Activated T-helper 9 cell treated with anti-CD3 and anti-CD28 coated beads, Interleukin-2, amount 50 U/mL, for 16 hours (primary cell): Measurements from ENCODE around the gene EIPR1.

ENCODE experiments used
- DNase-seq: peaks from one replicate; pipeline ENCODE4 v3.0.0-alpha.2; 2020; ENCODE audit warnings: low read depth

EIPR1 gene

DNA sequence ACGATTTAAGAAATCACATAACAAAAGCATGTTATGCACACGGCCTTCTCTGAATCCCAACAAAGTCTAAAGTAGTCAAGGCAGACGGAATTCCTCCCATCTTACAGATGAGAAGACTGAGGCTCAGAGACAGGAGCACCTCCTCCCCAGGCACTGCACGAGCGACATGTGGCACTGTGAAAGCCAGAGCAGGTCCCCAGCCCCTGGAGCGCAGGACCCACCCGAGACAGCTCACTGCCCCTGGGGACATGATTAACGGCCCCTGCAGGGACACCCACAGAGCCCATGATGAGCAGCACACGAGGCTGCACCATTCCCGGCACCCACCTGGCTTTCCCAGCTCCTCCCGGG is 53.6 kb downstream of the EIPR1 start:
- no peak for DNase-seq

DNA sequence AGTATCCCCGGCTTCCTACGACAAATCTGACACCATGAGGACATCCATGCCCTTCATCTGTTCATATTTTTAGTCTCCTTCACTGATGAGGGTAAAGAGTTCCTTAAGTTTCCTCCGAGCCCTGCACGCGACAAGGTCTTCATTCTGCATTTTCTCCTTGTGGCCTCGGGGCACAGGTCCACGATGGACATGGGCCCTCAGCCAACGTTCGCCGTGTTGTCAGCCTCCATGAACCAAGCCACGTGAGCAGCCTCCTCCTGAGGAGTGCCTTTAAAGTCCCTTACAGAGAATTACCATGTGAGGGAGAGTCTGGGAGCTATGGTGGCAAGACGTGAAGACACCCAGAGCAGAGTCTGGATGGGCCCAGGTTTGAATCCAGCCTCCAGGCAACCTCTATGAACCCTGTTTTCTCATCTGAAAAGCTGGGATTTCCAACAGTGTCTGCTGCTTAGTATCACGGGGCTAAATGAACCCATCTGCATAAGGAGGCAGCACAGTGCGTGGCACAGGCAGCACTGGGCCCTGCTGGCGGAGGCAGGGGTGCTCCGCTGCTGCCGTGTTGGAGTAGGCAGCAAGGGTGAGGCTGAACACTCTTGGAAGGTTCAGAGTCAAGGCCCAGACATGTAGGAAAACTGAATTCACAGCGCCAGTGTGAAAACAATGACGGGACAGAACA is 54.1 kb downstream of the EIPR1 start:
- DNase-seq = no peak

DNA sequence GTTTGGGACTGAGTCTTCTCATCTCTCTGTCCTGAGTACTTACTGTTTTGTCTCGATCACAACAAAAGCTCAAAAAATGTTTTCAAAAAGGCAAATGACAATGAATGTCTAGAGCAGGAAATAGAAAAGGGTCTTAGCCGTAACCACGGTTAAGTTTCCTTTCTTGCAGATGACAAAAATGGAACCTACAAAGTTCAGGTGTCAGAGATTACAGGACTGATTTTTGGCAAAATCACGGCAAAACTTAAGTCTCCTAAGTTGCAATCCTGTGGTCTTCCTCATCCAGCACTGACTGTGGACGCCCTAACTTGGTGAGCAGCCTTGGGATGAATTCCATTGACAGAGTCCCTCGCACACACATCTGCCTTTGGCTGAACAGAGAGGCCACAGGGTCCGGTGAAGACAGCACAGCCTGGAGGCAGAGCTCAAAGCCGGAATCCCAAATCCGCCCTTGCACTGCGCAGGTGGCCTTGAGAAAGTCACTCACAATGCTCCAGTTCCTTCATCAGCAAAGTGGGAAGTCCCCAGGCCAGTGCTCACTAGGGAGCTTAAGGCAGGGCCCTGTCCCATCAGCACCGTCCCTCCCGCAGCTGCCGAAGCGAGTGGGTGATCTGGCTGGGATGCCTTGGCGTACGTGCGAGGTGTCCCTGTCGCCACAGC is 55.2 kb downstream of the EIPR1 start:
- DNase-seq = no peak

DNA sequence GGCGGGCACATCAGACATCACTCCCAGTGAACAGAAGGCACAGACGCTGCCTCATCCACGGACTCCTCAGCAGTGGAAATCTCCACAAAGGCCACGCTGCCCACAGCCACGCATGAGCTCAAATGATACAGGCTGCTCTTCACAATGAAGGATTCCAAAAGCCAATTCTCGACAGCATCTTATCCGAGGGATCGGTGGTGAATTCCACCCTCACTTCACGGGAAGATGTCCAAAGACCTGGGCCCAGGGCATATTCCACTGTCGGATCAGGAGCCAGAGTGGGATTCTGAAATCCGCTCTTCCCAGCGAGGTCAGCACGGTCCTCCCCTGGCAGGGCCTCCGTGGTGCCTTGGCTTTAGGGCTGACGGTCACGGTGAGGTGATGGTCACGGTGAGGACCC is 55.8 kb downstream of the EIPR1 start:
- no peak for DNase-seq

DNA sequence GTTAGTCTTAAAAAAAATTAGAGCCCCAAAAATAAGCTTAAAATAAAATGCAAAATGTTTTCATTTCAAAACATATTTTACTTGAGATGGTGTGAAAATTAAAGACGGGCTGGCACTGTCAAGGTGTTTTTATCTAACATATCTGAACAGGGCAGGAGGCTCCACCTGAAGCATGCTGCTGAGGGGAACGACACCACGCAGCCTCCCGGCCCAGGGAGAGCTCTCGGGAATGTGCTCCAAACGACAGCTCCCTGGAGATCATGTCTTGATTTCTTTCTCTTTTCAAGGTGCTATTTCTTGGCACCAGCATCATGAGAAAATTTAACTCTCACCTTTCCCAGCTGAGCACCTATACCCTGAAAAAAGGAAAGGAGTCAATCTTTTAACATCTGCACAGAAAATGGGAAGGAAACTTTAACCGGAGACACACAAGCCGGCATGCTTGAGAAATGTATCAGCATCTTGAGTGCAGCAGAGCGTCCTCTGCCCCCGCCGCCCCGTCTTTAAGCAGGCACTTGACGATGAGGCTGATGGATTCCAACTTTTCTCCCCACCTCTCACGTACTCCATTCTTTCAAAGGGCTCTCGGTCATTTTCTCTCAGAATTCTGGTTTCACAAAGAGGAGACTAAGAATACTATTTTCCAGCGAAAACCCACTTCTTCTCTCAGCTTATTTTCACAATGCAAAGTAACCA is 56.6 kb downstream of the EIPR1 start:
- DNase-seq = no peak

DNA sequence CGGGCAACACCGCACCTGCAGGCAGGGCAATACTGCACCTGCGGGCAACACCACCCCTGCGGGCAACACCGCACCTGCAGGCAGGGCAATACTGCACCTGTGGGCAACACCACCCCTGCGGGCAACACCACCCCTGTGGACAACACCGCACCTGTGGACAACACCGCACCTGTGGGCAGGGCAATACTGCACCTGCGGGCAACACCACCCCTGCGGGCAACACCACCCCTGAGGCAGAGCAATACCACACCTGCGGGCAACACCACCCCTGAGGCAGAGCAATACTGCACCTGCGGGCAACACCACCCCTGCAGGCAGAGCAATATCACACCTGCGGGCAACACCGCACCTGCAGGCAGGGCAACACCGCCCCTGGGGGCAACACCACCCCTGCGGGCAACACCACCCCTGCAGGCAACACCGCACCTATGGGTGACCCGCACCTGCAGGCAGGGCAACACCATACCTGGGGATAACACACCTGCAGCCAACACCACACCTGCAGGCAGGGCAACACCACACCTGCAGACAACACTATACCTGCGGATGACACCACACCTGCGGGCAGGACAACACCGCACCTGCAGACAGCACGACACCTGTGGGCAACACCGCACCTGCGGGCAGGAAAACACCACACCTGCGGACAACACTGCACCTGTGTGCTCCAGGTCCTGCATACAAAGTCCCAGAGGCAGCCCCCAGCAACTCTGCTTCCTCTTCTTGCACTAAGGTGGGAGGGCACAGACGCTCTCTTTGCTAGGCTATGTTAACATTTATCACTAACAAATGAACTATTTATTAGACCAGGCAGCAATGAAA is 57.7 kb downstream of the EIPR1 start:
- DNase-seq = no peak

DNA sequence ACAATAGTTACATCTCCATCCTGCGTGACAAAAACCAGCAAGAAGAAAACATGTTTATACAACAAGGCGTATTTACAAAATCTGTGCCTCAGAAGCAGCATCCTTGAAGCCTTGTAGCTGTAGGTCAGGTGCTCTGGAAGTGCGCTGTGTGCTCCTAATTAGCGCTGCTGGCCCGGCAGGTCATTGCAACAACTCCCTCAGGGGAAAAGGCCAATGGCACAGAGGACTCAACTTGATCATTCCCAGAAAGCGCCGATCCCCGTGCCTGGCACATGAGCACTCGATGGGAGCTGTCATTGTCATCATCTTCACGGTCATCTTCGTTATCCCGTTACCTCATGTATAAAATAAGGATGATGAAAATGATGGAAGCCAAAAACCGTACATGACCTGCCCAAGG is 58.5 kb downstream of the EIPR1 start:
- DNase-seq = no peak

DNA sequence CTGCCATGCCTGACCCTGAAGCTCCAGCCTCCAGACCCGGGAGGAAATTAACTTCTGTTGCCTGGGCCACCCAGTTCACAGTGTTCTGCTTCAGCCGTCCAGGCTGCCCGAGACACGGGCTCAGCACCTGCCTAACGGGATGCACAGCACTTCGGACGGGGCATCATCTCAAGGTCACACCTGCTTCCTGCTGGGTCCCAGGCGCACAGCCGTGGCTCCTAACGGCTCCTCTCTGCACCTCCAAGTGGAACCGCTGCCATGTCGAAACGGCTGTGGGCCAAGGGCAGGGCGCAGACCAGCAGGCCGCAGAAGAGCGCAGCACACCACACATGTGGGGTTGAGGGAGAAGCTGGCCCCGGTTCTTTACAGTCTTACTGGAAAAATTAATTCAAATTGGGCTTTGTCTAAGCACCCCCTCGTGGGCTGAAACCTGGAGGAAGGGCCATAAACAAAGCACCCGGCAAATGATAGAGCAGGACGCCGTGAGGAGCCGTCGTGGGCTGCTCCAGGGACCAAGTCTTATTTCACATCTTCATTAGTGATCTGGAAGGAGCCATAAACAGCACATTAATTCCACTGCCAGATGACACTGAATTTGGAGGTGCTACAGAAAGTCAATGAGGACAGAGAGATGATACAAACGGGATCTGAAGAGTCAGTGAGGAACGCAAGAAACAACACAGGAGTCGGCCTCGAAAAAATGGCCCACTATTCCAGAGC is 59.6 kb downstream of the EIPR1 start:
- no peak for DNase-seq

DNA sequence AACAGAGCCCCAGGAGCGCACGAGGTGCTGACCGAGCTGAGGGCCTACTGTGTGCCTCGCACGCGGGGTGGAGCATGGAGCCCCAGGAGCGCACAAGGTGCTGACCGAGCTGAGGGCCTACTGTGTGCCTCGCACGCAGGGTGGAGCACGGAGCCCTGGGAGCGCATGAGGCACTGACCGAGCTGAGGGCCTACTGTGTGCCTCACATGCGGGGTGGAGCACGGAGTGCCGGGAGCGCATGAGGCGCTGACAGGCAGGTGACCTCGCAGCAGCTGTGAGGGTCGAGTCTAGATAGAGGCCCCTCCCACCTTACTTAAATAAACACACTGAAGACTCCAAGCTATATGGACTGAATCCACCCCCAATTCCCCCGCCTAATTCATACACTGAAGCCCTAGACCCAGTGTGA is 60.3 kb downstream of the EIPR1 start:
- no peak for DNase-seq

DNA sequence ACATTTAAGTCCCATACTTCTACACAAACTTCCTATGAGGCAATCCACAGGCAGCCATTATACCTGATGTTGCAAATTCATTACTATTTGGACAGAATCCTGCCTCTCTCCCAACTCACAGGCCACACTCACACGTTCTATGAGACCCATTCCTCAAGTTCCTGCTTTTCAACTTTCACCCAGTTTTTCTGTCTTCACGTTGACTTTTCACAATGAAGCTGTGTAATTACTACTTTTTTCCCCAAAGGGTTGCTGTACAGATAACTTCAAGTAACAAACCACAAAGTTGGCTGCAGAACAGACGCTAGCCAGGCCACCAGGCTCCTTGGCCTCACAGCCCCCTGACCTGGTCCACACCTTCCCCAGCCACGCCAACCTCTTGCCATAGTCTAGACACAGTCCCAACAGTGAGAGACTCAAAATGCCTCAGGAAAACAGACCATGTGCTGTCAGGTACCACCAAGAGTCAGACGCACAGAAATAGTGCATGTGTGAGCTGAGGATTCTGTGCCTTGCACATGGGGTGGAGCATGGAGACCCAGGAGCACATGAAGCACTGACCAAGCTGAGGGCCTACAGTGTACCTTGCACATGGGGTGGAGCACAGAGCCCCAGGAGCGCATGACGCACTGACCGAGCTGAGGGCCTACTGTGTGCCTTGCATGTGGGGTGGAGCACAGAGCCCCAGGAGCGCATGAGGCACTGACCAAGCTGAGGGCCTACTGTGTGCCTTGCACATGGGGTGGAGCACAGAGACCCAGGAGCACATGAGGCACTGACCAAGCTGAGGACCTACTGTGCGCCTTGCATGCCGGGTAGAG is 61.0 kb downstream of the EIPR1 start:
- DNase-seq = no peak

DNA sequence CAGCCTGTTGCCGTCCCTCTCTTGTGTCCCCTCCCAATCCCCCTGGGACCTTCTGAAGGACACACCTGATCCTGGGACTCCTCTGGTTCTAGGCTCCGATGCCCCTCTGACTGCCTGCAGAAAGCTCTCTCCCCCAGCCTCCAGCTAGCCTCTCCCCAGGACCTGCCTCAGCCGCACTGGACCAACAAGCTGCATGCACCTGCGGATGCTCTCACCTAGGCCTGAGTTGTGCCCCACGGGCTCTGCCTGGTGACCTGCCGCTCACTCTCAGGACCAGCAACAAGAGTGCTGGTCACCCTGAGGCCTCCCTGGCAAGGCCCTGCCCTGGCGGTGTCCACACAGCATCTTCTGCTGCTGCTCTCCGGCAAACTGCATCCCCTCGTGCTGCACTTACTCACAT is 63.0 kb downstream of the EIPR1 start:
- no peak for DNase-seq

DNA sequence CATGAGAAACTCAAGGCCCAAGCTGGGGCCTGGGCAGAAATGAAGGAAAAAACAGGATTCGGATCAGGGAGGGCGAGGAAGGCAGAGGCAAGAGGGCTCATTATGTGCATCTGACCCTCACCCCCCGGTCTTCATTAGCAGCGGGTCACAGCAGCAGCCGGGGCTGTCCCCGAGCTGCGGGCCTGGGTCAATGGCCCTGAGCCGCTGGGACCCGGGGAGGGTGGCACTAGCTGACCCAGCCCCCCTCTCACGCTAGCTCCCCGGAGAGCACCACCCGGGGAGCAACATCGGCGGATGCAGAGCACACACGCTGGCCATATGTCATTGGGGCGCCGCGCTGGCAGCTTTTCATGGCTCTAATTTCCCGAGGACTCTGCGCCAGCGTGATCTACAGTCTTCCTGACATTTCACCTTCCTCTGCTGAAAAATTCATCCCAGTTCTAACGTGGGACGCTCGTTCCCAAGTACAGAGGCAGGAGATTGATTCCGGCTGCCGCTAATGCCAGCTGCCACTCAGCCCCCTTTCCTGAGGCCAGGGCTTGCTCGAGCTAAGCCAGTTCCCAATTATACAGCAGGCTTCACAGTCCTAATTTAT is 63.7 kb downstream of the EIPR1 start:
- DNase-seq = no peak

DNA sequence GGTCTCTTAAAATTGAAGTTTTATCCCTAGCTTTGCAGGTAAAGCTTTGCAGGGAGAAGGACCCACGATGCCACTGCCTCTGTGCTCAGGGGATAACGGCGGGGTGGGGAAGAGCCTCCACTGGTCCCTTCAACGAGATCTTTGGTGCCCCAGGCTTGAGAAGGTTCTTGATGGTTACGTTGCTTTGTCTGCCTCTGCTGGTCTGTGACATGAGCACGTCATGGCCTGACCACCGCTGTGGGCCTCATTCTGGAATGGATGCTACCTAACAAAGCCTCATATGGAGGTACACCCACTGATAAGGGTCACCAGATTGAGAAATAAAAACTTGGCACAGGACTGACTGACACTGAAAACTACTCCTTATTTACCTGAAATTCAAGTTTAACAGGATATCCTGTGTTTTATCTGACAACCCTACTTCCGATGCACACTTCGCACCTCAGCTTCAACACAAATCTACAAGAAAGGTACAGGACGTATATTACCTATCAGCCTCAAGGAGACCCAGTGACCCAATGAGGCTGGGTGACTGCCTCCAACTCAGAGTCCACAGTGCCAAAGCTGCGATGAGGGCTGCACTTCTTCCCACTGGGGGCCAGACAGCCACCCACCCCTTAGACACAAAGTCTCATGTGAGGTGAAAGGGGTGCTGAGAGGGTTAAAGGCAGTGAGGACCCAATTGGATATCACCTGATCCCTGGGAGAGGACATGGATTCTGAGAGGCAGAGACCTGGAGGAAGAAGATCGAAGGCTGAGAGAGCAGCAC is 64.9 kb downstream of the EIPR1 start:
- no peak for DNase-seq

DNA sequence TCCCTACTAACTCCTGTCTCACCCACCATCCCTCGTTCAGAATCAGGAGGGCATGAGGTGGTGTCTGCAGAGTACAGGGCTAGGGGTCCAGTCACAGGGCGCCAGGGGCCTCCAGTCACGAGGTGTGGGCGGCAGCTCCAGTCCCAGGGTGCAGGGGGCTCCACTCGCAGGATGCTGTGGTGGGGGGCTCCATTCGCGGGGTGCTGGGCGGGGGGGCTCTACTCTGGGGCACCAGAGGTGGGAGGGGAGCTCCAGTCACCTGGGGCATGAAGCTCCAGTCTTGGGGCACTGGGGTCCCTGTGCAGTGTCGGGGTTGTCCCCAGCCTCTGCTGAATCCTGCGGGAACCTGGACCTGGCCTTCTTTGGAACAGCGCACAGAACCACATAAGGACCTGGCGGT is 66.0 kb downstream of the EIPR1 start:
- no peak for DNase-seq

DNA sequence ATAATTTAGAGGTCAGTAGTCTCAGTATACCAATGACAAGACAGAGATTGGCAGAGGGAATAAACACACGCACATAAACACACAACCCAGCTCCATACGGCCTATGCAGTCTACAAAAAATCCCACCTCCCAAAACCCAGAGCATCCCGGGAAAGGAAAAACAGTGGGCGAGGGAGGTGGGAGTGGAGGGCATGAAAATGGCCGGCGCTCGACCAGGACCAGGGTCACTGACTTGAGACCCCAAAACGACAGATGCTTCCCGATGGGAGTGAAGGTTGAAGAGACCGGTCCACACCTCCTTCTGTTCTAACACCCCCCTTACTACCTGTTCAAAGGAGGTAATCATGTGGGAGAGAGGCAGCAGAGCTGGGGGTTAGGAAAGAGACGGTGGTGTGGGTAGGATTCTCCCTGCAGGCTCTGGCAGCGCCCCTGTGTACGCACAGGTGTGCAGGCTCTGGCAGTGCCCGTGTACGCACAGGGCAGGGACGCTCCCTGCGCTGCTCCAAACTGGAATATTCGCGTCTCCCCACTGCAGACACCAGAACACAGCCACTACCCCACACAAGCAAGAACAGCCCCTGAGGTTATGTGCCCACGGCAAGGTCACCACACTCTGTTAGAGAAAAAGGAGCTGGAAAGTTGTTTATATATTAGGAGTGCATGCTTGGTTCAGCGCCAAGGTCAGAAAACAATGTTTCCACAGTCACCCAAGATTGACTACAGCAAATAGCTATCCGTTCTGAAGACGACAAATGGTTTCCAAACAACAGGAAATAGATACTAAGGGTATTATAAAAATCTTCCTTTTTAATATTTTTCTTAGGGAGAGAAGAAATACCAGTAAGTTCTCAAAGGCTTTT is 67.9 kb downstream of the EIPR1 start:
- no peak for DNase-seq

DNA sequence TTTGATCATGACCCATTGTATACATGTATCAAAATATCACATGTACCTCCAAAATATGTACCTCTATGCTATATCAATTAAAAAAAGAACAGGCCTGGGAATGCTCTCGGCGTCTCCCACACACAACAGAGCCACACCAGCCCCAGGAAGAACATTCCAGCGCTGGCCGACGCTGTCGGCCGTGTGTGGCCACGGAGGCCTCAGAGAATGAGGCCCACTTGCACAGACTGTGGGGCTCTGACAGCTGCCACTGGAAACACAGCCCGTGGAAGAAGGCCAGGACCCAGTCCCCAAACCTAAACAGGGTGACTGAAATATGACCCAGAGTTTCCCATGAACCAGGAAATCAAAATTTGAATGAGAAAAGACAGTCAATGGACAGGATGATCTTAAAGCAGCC is 69.7 kb downstream of the EIPR1 start:
- DNase-seq = no peak

DNA sequence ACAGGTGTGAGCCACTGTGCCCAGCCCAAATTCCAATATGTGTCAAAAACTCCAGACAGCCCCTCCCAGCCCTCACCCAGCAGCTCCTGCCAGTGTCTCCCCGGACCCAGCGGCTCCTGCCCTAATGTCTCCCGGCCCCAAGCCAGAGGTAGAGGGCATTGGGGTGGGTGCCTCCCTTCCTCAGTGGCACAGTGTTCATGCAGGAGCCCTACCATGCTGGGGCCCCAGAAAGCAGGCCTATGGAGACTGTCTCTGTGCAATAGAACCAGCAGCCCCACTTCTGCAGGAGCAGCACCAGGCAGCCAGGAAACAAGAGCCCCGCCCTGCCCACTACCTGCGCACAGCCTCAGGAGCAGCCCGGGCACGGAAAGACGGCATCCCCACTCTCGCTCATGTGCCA is 70.4 kb downstream of the EIPR1 start:
- no peak for DNase-seq

DNA sequence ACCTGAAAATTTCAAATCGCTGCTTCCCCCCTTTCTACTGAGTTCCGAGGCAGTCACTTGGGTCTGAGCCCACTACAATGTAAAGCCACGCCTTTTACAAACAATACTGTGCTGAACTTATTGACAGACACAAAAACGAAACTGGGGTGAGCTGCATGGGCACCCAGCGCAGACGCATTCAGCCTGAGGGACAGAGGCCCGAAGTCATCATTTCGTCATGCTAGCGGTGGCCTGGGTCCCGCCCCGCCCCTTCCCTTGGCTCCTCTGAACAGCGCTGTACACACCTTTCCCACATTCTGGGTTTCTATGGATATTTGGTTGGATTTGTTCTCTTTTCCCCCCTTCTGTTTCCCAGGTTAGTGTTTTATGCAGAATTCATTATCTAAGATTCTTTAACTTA is 71.7 kb downstream of the EIPR1 start:
- DNase-seq = no peak

DNA sequence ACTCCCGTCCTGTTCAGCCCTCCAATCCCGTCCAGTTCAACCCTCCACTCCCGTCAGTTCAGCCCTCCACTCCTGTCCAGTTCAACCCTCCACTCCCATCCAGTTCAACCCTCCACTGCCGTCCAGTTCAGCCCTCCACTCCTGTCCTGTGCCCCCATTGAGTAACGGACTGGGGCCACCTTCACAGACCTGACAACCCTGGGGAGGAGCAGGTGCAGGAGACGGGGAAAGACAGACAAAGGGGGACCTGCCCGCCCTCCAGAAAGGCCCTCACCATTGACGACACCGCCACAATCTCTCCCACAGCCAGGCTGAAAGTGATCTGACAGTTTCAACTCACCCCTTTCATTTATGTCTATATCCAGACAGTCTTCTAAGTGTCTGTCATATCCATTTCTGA is 72.2 kb downstream of the EIPR1 start:
- DNase-seq = no peak
